Measurements from ENCODE around the gene BDKRB1. TPM values are rescaled to one million over a fixed set of nuclear protein-coding genes. Genes with fewer than 3 reads are reported as not detected.

BDKRB1 gene
- total and polyA plus RNA-seq, 10 of the 15 experiments (the other 5 are each of a cell fraction or from before 2014, with no cell fraction given): 0.21 TPM; not detected in 9

GRCh38 chr14:96247031-96247430, 9.0 kb upstream of the BDKRB1 start (continued):
- TF ChIP-seq, protein P1, sequence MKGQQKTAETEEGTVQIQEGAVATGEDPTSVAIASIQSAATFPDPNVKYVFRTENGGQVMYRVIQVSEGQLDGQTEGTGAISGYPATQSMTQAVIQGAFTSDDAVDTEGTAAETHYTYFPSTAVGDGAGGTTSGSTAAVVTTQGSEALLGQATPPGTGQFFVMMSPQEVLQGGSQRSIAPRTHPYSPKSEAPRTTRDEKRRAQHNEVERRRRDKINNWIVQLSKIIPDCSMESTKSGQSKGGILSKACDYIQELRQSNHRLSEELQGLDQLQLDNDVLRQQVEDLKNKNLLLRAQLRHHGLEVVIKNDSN (IDR thresholded peaks at IDR 0.05; ENCODE audit: borderline replicate concordance, extremely low read length, insufficient read depth, low read depth, low read length): no peak
- TF ChIP-seq MTA3 (IDR thresholded peaks at IDR 0.05; ENCODE audit: borderline replicate concordance, low read length): no peak
- TF ChIP-seq NFYA (IDR thresholded peaks at IDR 0.05; ENCODE audit: borderline replicate concordance, low read depth, low read length): no peak
- no peak for TF ChIP-seq PKNOX1 (IDR thresholded peaks at IDR 0.05)
- no peak for TF ChIP-seq RFX5 (IDR thresholded peaks at IDR 0.05; ENCODE audit: low read depth, low read length)
- no peak for TF ChIP-seq BHLHE40 (IDR thresholded peaks at IDR 0.05; ENCODE audit: borderline replicate concordance in 1 of 2, low read depth in 2 of 2, low read length in 1 of 2)

GRCh38 chr14:96249029-96249428, 7.0 kb upstream of the BDKRB1 start:
- no peak overlapping the region for H3K4me3 ChIP-seq
- no peak for FAIRE-seq
- POLR2A ChIA-PET: no interaction called here

More at GRCh38 chr14:96249029-96249428, 7.0 kb upstream of the BDKRB1 start:
- CTCF ChIA-PET: no interaction called here
- 17% methylated on average over 5 of the region's 5 CpGs for WGBS (ENCODE audit: insufficient coverage, insufficient replicate concordance, low lambda C conversion rate, missing lambda C conversion rate)
- H4K20me1 ChIP-seq (ENCODE audit: control insufficient read depth, insufficient read depth): no peaks in the 10 kb centered on the region
- H3K27me3 ChIP-seq (replicated peaks in 1 of 2; ENCODE audit: control insufficient read depth in 2 of 2, insufficient read depth in 2 of 2, low read length in 1 of 2): no peaks in the 10 kb centered on the region
- H3K27ac ChIP-seq (ENCODE audit: control insufficient read depth, insufficient read depth): no peak overlapping the region
- no peak for TF ChIP-seq KAT2A (conservative IDR thresholded peaks at IDR 0.05; ENCODE audit: control insufficient read depth, low read depth, low read length)
- SMC1A ChIA-PET (ENCODE audit: uncharacterized antibody, unreplicated experiment): no interaction called here
- H3K4me1 ChIP-seq (ENCODE audit: control insufficient read depth, insufficient read depth, low read length): no peaks in the 10 kb centered on the region
- in situ Hi-C loops (cut with MboI): no loop called here
- no peak overlapping the region for H2AFZ ChIP-seq (ENCODE audit: control insufficient read depth, low read depth, low read length)
- H3K4me2 ChIP-seq (ENCODE audit: control insufficient read depth, insufficient read depth): no peak overlapping the region
- H3K9ac ChIP-seq (ENCODE audit: control insufficient read depth, insufficient read depth, low read length): no peak overlapping the region
- DNase-seq (ENCODE audit: low read depth, low spot score): no peak
- ATAC-seq: no peak
- no peaks in the 10 kb centered on the region for H3K36me3 ChIP-seq (ENCODE audit: control insufficient read depth in 2 of 2, insufficient read depth in 2 of 2, low read length in 1 of 2)
- H3K79me2 ChIP-seq (ENCODE audit: control insufficient read depth, insufficient read depth, low read length): no peaks in the 10 kb centered on the region
- H3K9me3 ChIP-seq (replicated peaks; ENCODE audit: control insufficient read depth, insufficient read depth, low read length): no peaks in the 10 kb centered on the region
- RAD21 ChIA-PET (ENCODE audit: unreplicated experiment): no interaction called here
- BruUV-seq (replicated peaks): no TSS peak
- intact Hi-C loops (cut with micrococcal nuclease; ENCODE audit: unreplicated experiment): no loop called here
